Measurements from ENCODE around the gene KRT9. TPM values are rescaled to one million over a fixed set of nuclear protein-coding genes. Genes with fewer than 3 reads are reported as not detected.

KRT9 gene
- total RNA-seq, 4 donors from 2014 or later = 0.19 to 0.61 TPM; not detected in 2

DNA sequence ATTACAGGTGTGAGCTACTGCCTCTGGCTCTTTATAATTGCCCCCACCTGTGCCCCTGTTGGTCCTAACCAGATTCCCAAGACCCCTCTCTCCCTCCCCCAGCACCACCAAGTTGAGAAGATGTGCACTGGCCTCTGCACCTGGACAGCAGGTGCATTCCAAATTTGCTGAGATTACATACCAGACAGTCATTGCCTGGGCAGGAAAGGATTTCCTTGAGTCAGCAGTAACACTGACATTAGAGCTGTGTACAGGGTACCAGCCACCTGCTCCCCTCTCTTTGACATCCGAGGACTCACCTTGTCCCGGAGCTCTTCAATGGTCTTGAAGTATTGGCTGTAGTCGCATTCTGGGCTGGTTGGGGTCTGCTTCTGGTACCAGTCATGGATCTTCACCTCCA, 53.8 kb downstream of the KRT9 start:
- 27 to 79% methylated on average over 3 of the region's 3 CpGs for WGBS, 2 donors
- H3K9me3 ChIP-seq = no peaks in the 10 kb centered on the region
- peak overlapping the region; percentile 33 to 92 (median 85) for H3K27ac ChIP-seq
- H3K27me3 ChIP-seq = peaks cover 0 to 28% (median 0%) of the 10 kb centered on the region in 4 donors
- peaks cover 0 to 42% (median 5%) of the 10 kb centered on the region in 3 donors for H3K36me3 ChIP-seq
- DNase-seq = no peak
- intact Hi-C loops (cut with DNase I) = no loop called here
- H3K4me1 ChIP-seq = peaks cover 14 to 73% (median 16%) of the 10 kb centered on the region in 3 donors
- no peak for TF ChIP-seq POLR2A (IDR thresholded peaks at IDR 0.05)
- TF ChIP-seq, protein P1, sequence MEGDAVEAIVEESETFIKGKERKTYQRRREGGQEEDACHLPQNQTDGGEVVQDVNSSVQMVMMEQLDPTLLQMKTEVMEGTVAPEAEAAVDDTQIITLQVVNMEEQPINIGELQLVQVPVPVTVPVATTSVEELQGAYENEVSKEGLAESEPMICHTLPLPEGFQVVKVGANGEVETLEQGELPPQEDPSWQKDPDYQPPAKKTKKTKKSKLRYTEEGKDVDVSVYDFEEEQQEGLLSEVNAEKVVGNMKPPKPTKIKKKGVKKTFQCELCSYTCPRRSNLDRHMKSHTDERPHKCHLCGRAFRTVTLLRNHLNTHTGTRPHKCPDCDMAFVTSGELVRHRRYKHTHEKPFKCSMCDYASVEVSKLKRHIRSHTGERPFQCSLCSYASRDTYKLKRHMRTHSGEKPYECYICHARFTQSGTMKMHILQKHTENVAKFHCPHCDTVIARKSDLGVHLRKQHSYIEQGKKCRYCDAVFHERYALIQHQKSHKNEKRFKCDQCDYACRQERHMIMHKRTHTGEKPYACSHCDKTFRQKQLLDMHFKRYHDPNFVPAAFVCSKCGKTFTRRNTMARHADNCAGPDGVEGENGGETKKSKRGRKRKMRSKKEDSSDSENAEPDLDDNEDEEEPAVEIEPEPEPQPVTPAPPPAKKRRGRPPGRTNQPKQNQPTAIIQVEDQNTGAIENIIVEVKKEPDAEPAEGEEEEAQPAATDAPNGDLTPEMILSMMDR (IDR thresholded peaks at IDR 0.05) = no peak
- H3K4me3 ChIP-seq = peak overlapping the region; percentile 29 to 60 (median 53)

DNA sequence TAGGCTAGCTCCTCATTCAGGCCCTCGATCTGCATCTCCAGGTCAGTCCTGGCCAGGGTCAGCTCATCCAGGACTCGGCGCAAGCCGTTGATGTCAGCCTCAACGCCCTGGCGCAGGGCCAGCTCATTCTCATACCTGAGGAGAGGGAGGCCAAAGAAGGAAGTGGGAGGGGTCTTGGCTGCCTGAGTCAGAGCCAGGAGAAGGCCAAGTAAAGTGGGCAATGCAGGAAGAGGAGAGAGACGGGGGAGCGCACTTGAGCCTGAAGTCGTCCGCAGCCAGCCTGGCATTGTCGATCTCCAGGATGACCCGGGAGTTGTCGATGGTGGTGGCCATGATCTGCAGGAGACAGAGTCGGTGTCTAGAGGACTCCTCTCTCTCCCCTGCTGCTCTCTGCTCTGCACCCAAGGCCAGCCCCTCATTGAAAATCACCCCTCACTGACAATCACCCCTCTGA, 55.0 kb downstream of the KRT9 start:
- no peaks in the 10 kb centered on the region for H3K9me3 ChIP-seq
- peak overlapping the region; percentile 29 to 60 (median 53) for H3K4me3 ChIP-seq
- peak overlapping the region; percentile 77 to 92 (median 85) for H3K27ac ChIP-seq
- peaks cover 10 to 73% (median 16%) of the 10 kb centered on the region in 3 donors for H3K4me1 ChIP-seq
- intact Hi-C loops (cut with DNase I) = no loop called here
- peaks cover 0 to 25% (median 0%) of the 10 kb centered on the region in 4 donors for H3K27me3 ChIP-seq
- no peak for DNase-seq
- TF ChIP-seq, protein P1 (IDR thresholded peaks at IDR 0.05) = no peak
- no peak for TF ChIP-seq POLR2A (IDR thresholded peaks at IDR 0.05)
- 57 to 71% methylated on average over 6 to 12 of the region's 14 CpGs for WGBS, 2 donors
- H3K36me3 ChIP-seq = peaks cover 0 to 42% (median 5%) of the 10 kb centered on the region in 3 donors

DNA sequence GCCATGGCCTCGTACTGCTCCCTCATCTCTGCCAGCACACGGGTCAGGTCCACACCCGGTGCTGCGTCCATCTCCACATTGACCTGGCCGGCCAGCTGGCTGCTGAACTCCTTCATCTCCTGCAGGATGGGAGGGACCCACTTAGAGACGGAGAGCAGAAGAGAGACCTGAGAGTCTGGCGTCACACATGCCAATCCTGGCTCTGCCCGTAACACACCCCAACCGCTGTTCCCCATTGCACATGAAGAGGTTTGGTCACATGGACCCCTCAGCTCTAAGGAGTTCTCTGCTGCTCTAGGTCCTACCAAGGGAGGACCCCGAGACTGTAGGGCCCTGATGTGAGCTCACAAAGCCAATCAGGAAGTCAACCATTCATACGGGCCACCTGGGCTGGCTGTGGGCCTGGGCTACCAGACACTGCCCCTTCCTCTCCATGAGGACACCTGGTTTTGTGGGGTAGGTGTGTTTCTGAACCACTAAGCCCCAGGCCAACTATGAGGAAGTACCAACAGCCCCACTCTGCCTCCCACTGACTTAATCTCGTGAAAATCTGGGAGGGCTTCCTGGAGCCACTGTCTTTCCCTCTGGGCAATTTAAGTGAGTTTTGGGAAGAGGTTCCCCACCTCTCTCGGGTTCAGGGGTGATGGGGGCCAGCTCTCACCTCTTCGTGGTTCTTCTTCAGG, 55.6 kb downstream of the KRT9 start:
- Histone ChIP-seq H3K27ac (peak overlapping the region; percentile 77 to 92 (median 85)), H3K27me3 (peaks cover 0 to 22% (median 0%) of the 10 kb centered on the region in 4 donors), H3K4me3 (peak overlapping the region; percentile 29 to 60 (median 53)), H3K4me1 (peaks cover 4 to 73% (median 11%) of the 10 kb centered on the region in 3 donors), H3K9me3 (no peaks in the 10 kb centered on the region), H3K36me3 (peaks cover 0 to 42% (median 5%) of the 10 kb centered on the region in 3 donors)
- 42 to 61% methylated on average over 5 to 7 of the region's 14 CpGs for WGBS, 2 donors
- intact Hi-C loops (cut with DNase I) = no loop called here
- no peak for DNase-seq
- no peak for TF ChIP-seq POLR2A (IDR thresholded peaks at IDR 0.05)
- TF ChIP-seq, protein P1 (IDR thresholded peaks at IDR 0.05) = no peak

Other genes with a start within 250 kb of the KRT9 start
- gene KRT33A, start 221.2 kb downstream of the KRT9 start, total RNA-seq = 1 to 10 TPM in 2 of 4 donors, under 1 TPM in 1, not detected in 1; 0.21 to 2.7 (median 1.9) TPM
- under 1 TPM in 2 of 4 donors, not detected in 2; 0.32 to 0.57 TPM for gene KRT33B, start 202.2 kb downstream of the KRT9 start, total RNA-seq
- gene KRT34, start 189.8 kb downstream of the KRT9 start, total RNA-seq = 1 to 10 TPM in 1 of 4 donors, under 1 TPM in 3; 0.40 to 1.1 (median 0.64) TPM
- gene KRT31, start 174.5 kb downstream of the KRT9 start, total RNA-seq = 1 to 10 TPM in 2 of 4 donors, under 1 TPM in 1, not detected in 1; 0.79 to 2.5 (median 1.5) TPM
- not detected for gene KRT37, start 147.5 kb downstream of the KRT9 start, total RNA-seq
- under 1 TPM in 1 of 4 donors, not detected in 3; 0.18 TPM for gene KRT38, start 131.1 kb downstream of the KRT9 start, total RNA-seq
- gene KRT32, start 104.7 kb downstream of the KRT9 start, total RNA-seq = 10 to 100 TPM in 1 of 4 donors, 1 to 10 TPM in 2, under 1 TPM in 1; 0.61 to 12.8 (median 4.6) TPM
- gene KRT35, start 90.9 kb downstream of the KRT9 start, total RNA-seq = not detected
- gene KRT36, start 82.1 kb downstream of the KRT9 start, total RNA-seq = under 1 TPM in 1 of 4 donors, not detected in 3; 0.38 TPM
- gene KRT13, start 66.4 kb downstream of the KRT9 start, total RNA-seq = over 10,000 TPM; 27,182 to 79,363 (median 33,601) TPM
- gene KRT15, start 53.2 kb downstream of the KRT9 start, total RNA-seq = 1,000 to 10,000 TPM in 3 of 4 donors, 100 to 1,000 TPM in 1; 743 to 2,833 (median 2,484) TPM
- gene KRT19, start 43.8 kb downstream of the KRT9 start, total RNA-seq = 1,000 to 10,000 TPM in 2 of 4 donors, 100 to 1,000 TPM in 2; 589 to 1,442 (median 1,001) TPM
- gene KRT14, start 14.8 kb upstream of the KRT9 start, total RNA-seq = 1,000 to 10,000 TPM in 2 of 4 donors, 100 to 1,000 TPM in 2; 115 to 7,717 (median 1,579) TPM
- gene KRT16, start 40.7 kb upstream of the KRT9 start, total RNA-seq = 1,000 to 10,000 TPM in 2 of 4 donors, 100 to 1,000 TPM in 2; 156 to 6,712 (median 1,275) TPM
- 1,000 to 10,000 TPM in 1 of 4 donors, 10 to 100 TPM in 3; 45.8 to 2,552 (median 75.7) TPM for gene KRT17, start 52.5 kb upstream of the KRT9 start, total RNA-seq
- 100 to 1,000 TPM in 3 of 4 donors, 10 to 100 TPM in 1; 96.5 to 311 (median 223) TPM for gene EIF1, start 116.8 kb upstream of the KRT9 start, total RNA-seq
- gene GAST, start 140.3 kb upstream of the KRT9 start, total RNA-seq = not detected
- gene HAP1, start 162.6 kb upstream of the KRT9 start, total RNA-seq = under 1 TPM; 0.34 to 0.94 (median 0.53) TPM
- 1,000 to 10,000 TPM in 2 of 4 donors, 100 to 1,000 TPM in 2; 709 to 2,355 (median 1,148) TPM for gene JUP, start 214.7 kb upstream of the KRT9 start, total RNA-seq
- 1 to 10 TPM; 2.4 to 7.1 (median 3.7) TPM for gene P3H4, start 239.9 kb upstream of the KRT9 start, total RNA-seq
- 10 to 100 TPM in 2 of 4 donors, 1 to 10 TPM in 1, under 1 TPM in 1; 0.19 to 21.4 (median 8.4) TPM for gene FKBP10, start 240.9 kb upstream of the KRT9 start, total RNA-seq

All from esophagus squamous epithelium (tissue), 5 donors.